GM19452 (cell line): ENCODE data around the gene SCUBE3.

Experiments
- ATAC-seq: cut with Tn5 transposase; IDR thresholded peaks from one replicate; pipeline ENCODE4 v1.9.1; 2021; ENCODE audit not compliant: unreplicated experiment

The SCUBE3 gene

DNA sequence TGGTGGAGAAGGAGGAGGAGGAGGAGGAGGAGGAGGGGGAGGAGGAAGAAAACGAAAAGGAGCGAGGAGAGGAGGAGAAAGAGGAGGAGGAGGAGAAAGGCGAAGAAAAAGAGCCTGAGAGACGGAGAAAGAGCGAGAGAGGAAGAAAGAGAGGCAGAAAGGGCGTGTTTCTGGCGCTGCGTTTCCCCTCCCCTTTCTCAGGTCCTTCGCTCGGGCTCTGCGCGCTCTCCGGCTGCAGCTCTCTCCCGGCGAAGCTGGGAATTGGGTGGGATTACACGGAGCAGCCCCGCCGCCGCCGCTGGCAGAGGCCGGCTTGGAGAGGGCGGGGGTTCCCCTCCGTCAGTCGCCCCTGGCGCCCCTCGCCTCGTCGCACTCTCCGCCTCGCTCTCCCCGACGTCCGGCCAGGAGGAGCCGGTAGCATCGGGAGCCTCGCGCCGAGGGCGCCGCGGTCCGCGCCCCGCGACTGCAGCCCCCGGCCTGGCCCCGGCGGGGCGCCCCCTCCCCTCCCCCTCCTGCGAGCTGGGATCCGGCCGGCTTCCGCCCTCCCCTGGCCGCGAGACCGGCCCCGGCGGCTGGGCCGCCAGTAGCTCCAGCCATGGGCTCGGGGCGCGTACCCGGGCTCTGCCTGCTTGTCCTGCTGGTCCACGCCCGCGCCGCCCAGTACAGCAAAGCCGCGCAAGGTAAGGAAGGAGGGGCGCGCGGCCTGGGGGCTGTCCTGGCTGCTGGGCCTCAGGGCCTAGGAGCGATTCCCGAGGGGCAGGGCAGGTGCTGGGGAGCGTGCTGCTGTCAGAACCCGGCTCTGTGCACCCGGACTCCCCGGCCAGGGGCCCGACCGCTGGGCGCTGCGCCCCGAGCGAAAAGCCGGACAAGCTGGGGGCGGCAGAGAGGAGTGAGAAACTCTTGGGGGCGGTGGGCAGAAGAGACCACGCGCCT is at the start of gene SCUBE3:
Gene SCUBE3 (plus strand): TSS at position 133 of the 933 bp plus-strand sequence. CDS start 463 bp downstream, at position 596.
- ATAC-seq: no peak

DNA sequence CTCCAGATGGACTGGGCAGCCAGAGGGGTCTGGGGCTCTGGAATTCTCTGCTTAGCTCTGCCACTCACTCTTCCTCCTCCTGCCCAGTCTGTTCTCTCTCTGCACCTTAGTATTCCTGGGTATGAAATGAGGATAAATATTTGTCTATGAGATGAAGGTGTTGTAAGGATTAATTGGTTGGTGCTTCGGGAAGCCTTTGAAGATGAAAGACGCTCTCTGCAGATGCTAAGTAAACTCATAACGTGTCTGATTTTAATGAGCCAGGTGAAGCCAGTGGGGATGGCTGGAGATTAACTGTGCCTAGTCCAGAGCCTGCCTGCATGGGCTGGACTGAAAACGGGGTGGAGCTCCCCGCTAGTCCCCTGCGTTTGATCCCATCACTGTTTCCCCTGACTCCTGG is 49.5 kb upstream of the SCUBE3 start:
- ATAC-seq: no peak

DNA sequence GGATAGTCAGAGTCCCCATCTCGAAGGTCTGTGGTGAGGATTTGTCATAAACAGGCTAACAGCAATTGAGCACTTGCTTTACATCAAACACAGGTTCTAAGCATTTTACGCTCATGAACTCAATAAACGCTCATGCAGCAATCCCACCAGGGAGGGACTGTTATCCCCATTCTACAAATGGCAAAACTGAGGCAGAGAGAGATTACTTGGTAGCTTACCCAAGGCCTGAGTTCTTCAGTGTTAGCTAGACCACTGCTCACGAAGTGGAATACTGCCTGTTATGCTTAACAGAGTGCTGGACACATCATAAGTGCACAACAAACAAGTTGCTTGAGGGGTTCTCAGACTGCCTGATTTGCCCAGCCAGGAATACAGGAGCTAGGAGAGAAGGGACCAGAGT is 48.9 kb upstream of the SCUBE3 start:
- no peak for ATAC-seq

DNA sequence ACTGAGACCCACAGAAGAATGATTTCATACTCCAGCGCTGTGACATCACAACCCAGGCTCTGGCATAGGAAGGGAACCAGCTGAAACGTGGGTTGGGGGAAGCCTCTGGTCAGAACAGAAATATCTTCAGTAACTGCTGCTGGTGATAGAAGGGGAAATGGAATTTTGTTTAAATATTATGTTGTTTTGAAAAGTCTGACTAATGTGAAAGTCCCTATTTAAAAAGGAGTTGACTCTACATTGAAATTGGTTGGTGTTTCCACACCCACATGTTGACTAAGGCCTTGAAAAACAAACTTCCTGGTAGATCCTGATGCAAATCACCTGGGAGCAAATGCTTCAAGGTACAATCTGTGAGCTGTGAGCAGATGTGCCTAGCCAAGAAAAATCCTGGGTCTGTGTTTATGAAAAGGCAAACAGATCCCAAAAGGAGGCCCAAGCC is 48.1 kb upstream of the SCUBE3 start:
- no peak for ATAC-seq

DNA sequence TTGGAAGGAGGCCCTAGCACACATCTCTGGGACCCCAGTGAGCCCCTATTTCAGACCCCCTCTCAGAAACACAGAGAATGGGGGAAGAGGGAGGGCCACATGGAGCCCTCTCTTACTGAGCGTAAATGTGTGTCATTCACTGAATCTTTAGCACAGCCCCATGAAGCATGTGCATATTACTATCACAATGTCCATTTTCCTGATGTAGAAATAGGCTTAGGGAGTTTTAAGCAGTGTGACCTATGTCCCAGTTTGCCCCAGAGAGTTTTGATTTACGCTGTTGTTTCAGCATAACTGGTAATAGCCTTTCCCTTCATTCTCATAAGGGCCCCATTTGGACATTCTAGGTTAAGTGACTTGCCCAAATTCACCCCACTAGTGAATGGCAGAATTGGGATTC is 47.6 kb upstream of the SCUBE3 start:
- ATAC-seq: no peak

DNA sequence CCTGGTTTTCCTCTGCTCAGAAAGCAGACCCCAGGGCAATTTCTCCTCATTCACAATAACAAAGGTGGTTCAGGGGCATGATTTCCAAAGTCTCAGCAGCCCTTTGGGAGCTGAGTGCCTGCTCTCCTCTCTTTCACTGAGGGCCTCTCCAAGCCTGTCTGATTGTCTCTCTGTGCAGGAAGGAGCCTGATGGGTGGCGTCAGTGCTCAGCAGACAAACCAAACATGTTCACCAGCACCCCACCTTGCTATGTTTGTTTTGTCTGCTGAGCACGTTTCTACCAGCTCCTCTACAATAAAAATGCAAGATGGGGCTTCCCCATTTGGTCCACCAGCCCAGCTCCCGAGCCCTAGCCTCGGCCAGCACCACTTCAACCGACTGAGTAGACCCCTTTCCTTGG is 47.2 kb upstream of the SCUBE3 start:
- no peak for ATAC-seq

DNA sequence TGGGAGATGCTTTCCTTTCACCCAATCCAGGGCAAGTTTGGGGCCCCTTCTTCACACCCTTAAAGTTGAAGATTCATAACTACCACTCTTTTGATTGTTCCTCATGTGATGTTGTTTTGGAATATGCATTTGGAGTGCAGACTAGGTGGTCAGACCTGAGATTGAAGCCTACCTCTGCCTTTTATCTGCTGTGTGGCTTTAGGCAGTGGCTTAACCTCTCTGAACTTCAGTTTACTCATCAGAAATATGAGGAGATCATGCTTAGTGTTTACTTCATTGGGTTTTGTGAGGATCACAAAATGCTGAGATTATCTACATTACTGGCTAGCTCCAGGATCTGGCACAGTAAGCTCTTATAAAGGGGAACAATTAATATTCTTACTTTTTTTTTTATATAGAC is 46.3 kb upstream of the SCUBE3 start:
- no peak for ATAC-seq

DNA sequence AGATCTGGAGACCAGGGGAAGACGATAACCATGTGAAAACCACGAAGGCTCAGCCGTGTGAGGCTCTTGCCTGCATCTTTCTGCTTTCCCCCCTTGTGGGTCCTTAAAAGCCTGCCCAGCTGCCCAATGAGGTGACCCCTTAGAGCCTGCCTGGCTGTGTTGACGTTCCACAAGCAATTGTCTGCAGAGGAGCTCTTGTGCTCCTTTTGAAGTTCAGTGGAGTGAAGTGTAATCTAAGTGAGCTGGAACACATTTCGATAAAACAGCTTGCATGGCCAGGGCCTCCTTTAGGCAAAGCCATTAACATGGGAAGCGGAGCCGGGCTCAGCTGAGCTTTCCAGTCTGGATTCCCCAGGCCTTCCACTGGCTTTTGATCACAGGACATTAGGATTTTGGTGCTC is 45.3 kb upstream of the SCUBE3 start:
- no peak for ATAC-seq

DNA sequence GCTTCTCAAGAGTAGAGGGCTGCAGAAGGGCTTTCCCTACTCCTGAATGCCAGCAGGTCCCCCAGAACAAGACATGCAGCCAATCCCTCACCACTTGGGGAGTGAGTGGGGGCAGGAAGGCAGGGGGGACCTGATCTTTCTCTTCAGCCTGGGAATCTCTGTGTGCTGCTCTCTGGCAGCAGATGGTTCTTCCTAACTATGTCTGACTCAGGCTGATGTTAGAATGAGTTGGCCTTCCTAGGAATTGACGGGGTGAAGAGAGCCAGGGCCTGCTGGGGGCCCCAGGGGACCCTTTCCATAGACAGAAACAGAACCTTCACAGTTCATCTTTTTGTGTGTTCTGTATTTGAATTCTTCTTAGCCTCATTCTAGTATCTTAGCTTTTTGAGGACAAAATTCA is 43.6 kb upstream of the SCUBE3 start:
- ATAC-seq: no peak

DNA sequence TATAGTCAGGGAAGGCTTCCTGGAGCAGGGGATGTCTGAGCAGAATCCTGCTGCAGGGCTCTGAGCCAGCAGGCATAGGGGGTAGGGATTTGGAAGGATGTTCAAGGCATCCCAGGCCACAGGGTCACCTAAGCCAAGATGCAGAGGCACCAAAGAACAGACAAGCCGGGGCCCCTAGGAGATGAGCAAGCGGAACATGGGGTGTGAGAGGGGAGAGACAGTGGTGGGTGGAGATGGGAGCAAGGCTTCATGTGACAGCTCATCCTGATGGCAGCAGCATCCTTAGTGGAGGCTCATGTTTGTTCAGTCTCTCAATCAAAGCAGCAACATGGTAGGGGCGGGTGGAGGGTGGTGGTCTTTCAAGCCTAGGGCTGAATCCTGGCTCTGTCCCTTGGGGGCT is 42.9 kb upstream of the SCUBE3 start:
- no peak for ATAC-seq

DNA sequence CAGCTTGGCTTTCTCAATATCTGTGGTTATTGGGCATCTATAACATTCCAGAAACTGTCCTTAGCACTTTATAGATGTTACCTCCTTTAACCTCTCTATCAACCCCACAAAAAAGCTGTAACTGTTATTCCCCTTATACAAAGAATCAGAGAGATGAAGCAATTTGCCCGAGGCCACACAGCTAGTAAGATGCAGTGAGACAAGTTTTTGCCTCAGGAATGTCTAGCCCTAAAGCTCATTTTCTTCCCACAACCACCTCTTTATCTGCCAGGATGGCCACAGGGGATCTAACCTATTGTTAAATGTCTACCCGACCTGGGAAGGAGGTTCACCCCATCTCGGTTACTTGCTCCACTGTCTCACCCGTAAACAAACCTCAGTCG is 40.7 kb upstream of the SCUBE3 start:
- no peak for ATAC-seq

DNA sequence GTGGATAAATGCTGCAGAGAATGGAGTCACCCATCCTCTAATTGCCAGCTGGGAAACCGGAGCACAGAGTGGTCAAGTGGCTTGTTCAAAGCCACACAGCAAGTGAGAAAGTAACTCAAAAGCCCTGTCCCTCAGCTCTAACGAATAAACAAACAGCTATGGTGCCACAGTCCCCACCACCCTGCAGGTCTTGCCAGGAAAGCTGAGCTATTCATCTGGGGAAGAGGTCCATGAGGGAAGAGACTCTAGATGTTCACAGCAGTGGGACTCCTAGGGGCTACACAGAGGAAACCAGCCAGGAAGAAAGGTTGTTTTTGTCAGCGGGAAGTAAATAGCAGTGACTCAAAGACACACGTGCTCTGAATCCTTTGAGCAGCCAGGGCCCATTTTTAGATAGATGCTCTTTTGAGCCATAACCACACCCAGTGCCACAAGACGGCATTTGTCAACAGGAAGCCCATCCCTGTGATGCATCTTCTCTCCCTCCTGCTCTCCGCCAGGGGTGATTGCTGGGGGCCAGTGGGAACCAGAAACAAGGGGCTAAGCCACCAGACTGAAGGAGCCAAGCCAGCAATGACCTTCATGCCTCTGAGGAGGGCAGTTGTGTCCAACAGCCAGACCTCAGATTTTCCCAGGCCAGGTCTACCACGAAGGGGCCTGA is 40.2 kb upstream of the SCUBE3 start:
- no peak for ATAC-seq

DNA sequence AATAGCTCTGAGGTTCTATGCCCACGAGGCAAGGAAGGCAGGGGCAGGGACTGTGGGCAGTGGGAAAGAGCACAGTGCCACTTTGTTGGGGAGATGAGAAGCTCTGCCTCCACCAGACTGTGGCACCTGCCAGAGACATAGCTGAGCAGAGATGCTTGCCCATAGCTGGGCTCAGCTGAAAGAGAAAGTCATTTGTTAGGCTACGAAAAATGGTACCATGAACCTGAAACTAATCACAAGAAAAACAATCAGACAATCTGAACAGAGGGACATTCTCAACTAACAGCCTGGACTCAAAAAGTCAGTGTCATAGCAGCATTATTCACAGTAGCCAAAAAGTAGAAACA is 39.7 kb upstream of the SCUBE3 start:
- ATAC-seq: no peak

DNA sequence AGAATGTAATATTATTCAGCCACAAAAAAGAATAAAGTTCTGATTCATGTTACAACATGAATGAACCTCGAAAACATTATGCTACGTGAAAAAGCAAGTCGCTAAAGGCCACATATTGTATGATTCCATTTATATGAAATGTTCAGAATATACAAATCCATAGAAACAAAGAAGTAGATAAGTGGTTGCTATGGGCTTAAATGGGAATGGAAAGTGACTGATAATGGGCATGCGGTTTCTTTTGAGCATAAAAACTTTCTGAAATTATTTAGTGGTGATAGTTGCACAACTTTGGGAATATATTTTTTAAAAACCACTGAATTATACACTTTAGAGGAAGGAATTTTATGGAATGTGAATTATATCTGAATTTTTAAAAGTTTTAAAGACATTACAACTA is 39.3 kb upstream of the SCUBE3 start:
- ATAC-seq: no peak

DNA sequence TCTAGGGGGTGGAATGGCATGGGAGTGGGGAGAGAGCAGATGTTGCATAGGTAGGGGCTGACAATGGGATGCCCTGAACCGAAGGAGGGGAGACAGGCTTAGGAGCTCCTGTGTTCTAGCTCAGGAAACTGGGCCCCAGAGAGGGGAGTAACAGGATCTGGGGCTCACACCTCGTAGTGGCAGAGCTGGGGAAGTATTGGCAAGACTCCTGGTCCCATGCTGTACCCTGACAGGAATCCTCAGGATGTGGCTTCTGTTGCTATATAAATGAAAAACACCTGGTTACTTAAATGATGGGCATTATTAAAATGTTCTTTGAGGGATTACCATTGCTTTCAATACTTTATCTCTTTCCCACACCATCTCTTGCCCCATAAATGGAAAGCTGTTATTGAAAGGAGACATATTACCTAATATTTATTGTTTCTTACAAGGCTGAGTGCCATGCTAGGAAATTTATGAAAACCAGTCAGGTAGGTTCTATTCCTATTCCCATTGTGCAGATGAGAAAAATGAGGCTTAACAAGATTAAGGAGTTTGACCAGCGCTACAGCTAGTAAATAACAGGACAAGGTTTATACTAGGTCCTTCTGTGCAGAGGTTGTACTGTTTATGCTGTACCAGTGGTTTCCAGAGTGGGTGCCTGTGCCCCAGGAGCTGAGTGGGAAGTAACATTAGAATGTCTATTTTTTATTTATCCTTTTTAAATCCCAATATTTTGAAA is 37.3 kb upstream of the SCUBE3 start:
- no peak for ATAC-seq

DNA sequence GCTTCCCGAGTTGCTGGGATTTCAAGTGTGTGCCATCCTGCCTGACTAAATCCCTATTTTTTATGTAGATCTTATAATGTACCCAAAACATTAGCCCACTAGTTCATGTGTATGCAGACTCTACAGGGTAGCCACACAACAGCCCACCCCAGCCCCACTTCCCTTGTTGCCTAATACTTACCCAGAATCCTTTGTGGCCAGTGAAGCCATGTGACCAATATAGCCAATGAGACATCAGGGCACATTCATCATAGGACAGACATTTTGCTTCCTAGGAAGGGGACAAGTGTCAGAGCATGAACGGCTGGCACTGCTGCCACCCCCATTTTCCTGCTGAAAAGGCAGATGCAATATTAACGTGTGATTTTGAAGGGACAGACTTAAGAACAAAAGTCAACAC is 36.6 kb upstream of the SCUBE3 start:
- no peak for ATAC-seq

DNA sequence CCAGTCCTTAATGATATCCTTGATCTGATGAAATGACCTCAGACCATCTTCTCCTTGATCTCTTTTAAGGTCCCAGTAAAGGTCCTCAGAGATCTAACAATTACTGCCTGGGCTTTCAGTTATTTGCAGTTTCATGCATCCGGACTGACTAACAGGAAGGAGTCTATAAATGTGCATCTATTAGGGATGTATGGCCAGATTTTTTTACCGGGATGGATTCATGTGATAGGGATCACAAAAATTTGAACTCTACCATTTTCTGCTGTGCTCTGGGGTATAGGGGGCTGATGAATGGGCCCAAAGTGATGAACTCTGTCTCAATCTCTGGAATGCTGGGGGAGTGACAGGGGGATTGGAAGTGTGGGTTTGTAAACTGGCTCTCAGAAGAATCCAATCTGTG is 36.2 kb upstream of the SCUBE3 start:
- no peak for ATAC-seq

DNA sequence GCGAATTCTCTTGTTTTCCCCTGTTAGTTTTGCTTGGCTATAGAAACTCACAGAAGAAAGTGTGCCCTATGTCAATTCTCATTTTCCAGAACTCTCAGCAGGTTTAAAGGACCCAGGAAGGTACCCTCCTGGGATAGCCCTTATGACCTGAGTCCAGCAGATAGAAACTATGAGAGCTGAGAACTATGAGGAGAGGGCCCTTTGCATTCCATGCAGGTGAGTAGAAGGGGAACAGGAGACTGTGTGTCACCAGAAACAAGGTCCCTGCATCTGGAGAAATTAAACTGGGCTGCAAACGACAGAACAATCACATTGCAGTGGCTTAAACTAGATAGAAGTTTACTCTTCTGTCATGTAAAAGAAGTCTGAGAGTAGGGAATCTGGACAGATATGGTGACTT is 35.7 kb upstream of the SCUBE3 start:
- no peak for ATAC-seq

DNA sequence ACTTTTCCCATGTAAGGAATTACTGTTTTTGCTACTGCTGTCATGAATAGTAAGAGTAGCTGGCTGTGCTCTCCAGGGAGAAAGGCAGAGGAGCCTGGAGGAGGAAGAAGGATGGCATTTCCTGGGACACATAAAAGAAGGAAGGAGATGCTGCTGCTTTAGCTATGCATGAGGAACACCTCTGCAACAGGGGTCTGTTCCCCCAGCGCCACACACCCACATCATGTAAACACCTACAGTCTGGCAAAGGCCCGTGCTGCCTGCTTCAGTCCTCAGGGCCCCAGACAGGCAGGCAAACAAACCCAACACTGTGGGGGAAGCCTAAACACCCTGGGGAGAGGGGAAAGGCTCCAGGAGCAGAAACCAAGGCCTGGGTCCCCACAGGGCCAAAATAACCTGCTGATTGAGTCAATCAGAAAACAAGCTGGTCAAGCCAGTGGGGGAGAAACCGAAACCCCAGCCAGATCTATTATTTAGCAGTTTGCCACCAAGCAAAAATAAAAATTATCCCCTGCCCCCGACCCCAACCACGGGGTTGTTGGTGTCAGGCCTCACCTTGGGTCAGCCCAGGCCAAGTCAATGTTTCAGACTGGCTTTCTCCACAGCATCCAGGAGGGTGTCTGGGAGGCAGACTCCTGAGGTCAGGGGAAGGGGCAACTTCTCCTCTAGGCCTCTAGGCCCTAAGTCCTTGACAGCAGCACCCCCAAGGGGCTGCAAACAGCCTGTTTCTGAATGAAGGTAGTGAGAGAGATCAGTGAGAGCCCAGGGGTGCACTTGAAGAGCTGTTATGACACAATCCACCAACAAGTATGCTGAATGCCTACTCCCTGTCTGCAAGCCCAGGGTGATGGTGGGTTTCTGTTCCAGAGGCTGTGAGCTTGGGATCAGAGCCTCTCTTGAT is 34.6 kb upstream of the SCUBE3 start:
- no peak for ATAC-seq

DNA sequence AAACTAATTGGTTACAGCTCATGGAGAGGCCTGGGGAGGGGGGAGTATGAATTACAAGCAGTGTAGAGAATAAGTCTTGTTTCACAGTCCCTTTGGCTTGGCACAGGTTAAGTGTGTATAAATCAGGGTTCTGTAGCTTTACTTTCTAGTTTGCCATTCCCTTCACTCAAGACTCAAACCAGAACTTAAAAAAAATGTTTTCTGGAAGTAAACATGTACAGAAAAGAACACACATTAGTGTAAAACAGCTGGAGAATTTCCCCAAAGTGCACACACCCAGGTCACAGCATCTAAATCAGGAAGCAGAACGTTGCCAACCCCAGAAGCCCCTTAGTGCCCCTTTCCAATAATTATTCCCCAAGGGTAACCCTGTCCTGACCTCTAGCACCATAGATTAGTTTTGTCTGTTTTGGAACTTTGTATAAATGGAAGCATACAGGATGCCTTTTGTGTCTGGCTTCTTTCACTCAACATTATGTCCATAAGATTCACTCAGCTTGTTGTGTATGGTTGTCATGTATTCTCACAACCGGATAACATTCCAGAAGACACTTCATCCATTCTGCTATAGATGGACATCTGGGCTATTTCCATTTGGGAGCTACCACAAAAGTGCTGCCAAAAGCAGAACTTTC is 33.7 kb upstream of the SCUBE3 start:
- no peak for ATAC-seq
